HG03060 (cell line): ENCODE results near the gene TGFBR2.

Source experiments
- ATAC-seq: cut with Tn5 transposase; IDR thresholded peaks from one replicate; pipeline ENCODE4 v1.9.1; 2021; ENCODE audit warnings: low read depth, moderate number of reproducible peaks; ENCODE audit not compliant: unreplicated experiment

Gene TGFBR2

GRCh38 chr3:30600572-30600971 lies 5.8 kb upstream of the TGFBR2 start:
- ATAC-seq: no peak

DNA sequence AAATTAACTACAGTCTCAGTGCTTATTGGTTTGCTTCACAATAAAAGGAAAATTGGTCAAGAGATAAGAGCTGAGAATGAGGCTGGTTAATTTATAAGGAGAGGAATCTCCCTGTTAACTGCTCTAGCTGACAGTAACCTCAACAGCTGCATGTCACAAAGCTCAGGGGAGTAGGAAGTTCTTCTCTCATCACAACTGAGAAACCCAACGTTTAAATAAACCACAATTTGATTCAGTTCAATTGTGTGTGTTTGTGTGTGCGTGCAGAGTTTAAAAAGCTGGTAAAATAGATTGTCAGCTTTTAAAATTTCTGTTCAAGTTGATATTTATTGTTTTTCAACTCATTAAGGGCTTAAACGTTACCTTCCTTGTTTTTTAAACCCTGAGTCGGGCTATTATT lies 3.5 kb upstream of the TGFBR2 start:
- ATAC-seq: no peak

DNA sequence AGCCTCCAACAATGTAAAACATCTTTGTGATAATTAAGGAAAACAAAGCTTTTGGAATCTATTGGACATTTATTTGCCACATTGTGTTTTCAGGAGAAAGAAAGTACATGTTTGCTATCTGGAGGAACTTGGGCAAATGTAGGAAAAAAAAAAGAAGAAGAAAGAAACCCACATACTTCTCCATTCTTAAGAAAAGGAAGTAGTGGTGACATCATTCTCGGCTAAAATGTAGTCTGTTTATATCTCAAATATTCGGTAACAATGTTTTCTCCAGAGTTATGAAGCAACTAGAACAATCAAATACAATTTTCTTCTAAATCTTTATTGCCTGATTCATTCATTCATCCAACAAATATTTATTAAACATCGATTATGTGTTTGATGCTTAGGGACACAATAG lies 2.3 kb upstream of the TGFBR2 start:
- ATAC-seq: no peak

GRCh38 chr3:30604558-30604957 lies 1.8 kb upstream of the TGFBR2 start:
- ATAC-seq: no peak

DNA sequence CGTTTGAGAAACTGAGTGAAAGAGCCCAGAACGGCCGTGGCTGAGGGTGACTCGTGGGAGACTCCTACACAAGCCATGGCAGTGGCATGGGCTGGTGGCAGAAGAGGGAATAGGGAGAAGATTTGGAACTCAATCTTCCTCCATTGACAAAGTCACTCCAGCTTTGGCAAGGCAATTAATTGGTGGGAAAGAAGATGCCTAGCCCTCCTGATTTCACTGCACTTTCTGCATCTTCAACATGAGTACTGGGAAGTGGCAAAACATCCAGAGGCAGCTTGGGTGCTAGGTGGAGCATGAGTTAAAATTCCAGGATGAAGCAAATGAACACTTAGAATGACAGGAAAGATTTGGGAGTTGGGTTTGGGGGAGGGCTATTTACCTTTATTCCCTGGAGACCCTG lies 1.4 kb upstream of the TGFBR2 start:
- no peak for ATAC-seq

- ATAC-seq: no peak
These were observed 598 bp upstream of the TGFBR2 start for GRCh38 chr3:30605706-30606300.

- ATAC-seq: no peak
These were observed 832 bp downstream of the TGFBR2 start for GRCh38 chr3:30607032-30607833.

- no peak for ATAC-seq
These were observed 2.2 kb downstream of the TGFBR2 start for GRCh38 chr3:30608598-30608947.

- ATAC-seq: no peak
These were observed 3.7 kb downstream of the TGFBR2 start for GRCh38 chr3:30609930-30610701.

- ATAC-seq: no peak
These were observed 4.4 kb downstream of the TGFBR2 start for GRCh38 chr3:30610702-30611368.

GRCh38 chr3:30611613-30612436 lies 5.4 kb downstream of the TGFBR2 start:
- ATAC-seq: no peak

DNA sequence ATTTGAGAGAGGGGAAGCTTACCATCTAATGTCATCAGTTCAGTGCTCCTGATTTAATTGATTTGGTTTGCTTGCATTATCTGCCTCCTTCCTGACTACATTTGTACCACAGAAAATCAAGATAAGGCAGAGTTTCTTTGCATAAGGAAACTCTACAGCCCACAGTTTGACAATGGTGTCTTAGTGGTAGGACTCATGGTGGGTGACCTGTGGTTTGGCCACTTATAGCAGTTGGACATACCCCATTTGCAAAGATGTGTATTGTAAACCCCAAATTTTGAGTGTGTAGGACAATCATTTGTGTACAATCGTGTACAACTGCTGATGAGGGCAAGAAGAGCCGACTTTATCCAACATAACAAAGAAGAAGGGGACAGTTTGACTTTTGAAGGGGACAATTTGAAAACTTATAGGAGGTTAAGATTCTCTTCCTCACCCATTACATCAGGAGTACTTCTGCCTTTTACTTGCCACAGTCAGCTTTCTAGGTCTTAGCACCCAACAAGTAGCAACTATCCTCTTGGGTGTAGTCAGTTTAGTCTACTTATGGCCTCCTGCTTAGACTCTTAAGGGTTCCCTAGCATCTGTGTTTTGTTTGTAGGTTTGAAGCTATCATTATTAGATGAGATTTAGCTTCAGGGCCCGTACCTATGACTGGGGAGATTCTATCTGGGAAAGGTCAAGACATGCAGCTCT lies 6.2 kb downstream of the TGFBR2 start:
- no peak for ATAC-seq

- no peak for ATAC-seq
These were observed 6.9 kb downstream of the TGFBR2 start for GRCh38 chr3:30613133-30613825.

GRCh38 chr3:30614373-30614772 lies 8.0 kb downstream of the TGFBR2 start:
- no peak for ATAC-seq

DNA sequence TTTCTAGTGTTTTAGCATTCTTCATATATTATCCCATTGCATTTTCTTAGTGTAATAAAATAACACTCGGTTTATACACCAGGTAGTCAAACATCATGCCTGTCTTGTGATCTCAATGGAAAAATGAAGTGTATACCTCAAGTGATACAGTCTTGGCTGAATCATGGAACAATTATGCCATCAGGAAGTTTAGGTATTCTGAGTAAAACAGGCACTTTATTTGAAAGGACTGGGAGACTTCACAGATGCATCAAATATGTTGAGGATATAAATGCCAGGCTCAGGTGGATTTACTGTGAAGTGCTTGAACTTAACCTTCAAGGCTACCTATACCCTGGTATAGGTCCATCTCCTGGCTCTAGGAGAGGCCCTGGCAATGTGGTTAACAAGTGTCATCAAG lies 8.5 kb downstream of the TGFBR2 start:
- ATAC-seq: no peak

DNA sequence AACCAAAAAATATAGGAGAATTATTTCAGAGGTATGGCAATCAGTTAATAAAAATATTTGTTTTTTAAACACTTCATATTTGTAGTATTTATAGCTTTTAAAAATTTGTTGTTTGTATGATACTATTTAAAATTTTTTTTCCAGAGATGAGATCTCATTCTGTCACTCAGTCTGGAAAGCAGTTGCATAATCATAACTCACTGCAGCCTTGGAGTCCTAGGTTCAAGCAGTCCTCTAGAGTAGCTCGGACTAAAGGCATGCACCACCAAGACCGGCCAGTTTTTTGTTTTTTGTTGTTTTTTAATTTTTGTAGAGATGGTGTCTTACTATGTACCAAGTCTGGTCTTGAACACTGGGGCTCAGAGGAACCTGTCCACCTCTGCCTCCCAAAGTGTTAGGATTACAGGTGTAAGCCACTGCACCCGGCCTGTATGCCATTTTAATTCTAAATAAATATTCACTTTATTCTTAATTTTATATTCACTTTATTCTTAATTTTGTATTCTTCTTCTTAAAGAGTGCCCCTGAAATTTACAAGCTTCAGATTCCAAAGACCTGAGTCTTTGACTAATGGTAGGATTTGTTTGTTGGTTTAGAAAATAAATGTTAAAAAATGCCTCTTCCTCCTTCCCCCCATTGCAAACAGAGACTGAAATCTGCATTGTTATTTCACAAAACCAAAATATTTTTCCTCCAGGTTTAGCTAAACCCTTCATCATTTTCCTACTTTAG lies 9.4 kb downstream of the TGFBR2 start:
- ATAC-seq: no peak

GRCh38 chr3:30616347-30617027 lies 10.1 kb downstream of the TGFBR2 start:
- ATAC-seq: no peak

- no peak for ATAC-seq
These were observed 10.7 kb downstream of the TGFBR2 start for GRCh38 chr3:30617069-30617468.
